HCT116 (cell line): ENCODE data around the gene TXNDC12. TPM values are rescaled to one million over a fixed set of nuclear protein-coding genes. Genes with fewer than 3 reads are reported as not detected.

Experiments used
- ATAC-seq: fragments of 200-7000 bp; cut with Tn5 transposase; 2 replicates; pipeline ENCODE4 v1.9.1; 2020; ENCODE audit warnings: mild to moderate bottlenecking, moderate library complexity
- BruUV-seq: library from RNA; stranded (reverse); fragments of 400-500 nt; replicated peaks from 2 replicates; lab custom pipeline; 2021; lab: Mats Ljungman, UMichigan
- CTCF ChIA-PET: fragments of 300-600 bp; sonication (Branson Sonifier 250); formaldehyde crosslinking; loops from one replicate; lab custom pipeline; 2021; ENCODE audit warnings: antibody characterized with exemption; lab: Charles Lee
- POLR2A ChIA-PET: fragments of 300-600, 350-600 bp; sonication (Branson Sonifier 250); formaldehyde crosslinking; loops from one replicate; lab custom pipeline; 2021; ENCODE audit warnings: antibody characterized with exemption; lab: Charles Lee
- RAD21 ChIA-PET, 2 experiments: fragments of 300-600 bp; sonication (Branson Sonifier 250); formaldehyde crosslinking; loops; one replicate each; lab custom pipeline; 2023; ENCODE audit warnings: low total read pairs in 2 of 2; ENCODE audit not compliant: uncharacterized antibody in 2 of 2, unreplicated experiment in 2 of 2, low non-redundant PET in 1 of 2; lab: Charles Lee
- DNase-seq: peaks from one replicate; pipeline ENCODE4 v3.0.0-alpha.2; 2010; ENCODE audit warnings: low read depth, low spot score
- H2AFZ ChIP-seq: fragments of 200-600 bp; shearing (Covaris generic), sonication (generic); 2 replicates; pipeline ENCODE4 v1.6.1; 2017; ENCODE audit warnings: low read depth, mixed run types, mixed read lengths, antibody characterized with exemption, low read length; ENCODE audit not compliant: poor library complexity, severe bottlenecking
- H3K27ac ChIP-seq: 2 replicates; pipeline ENCODE4 v1.5.1; 2012; ENCODE audit warnings: low read depth, low read length
- H3K27me3 ChIP-seq: fragments of 200-600 bp; sonication (generic); 2 replicates; pipeline ENCODE4 v1.6.1; 2016; ENCODE audit warnings: mixed run types, low read length, mixed read lengths; ENCODE audit not compliant: insufficient read depth
- H3K36me3 ChIP-seq, 2 experiments: fragments of 200-500 bp in 1 of 2; fragments of 200-600 bp in 1 of 2; sonication (Bioruptor generic) in 1 of 2; sonication (generic) in 1 of 2; 2 replicates each; pipeline versions ENCODE4 v1.5.1 to v1.6.1; 2014 to 2016; ENCODE audit warnings: low read length in 2 of 2, inconsistent platforms in 1 of 2, mixed read lengths in 1 of 2, mixed run types in 1 of 2; ENCODE audit not compliant: insufficient read depth in 2 of 2, control insufficient read depth in 1 of 2
- H3K4me1 ChIP-seq, 2 experiments: fragments of 200-600 bp in 1 of 2; sonication (generic) in 1 of 2; 2 replicates each; pipeline versions ENCODE4 v1.5.1 to v1.6.1; 2012 to 2017; ENCODE audit warnings: low read length in 2 of 2, inconsistent platforms in 1 of 2, mild to moderate bottlenecking in 1 of 2, mixed read lengths in 1 of 2, mixed run types in 1 of 2, moderate library complexity in 1 of 2; ENCODE audit not compliant: insufficient read depth in 2 of 2, control insufficient read depth in 1 of 2
- H3K4me2 ChIP-seq: fragments of 200-600 bp; sonication (generic); 2 replicates; pipeline ENCODE4 v1.6.1; 2017; ENCODE audit warnings: mixed run types, low read length, mixed read lengths
- H3K4me3 ChIP-seq, 2 experiments: fragments of 200-600 bp in 1 of 2; sonication (generic) in 1 of 2; replicated peaks in 1 of 2; 2 replicates each; pipeline ENCODE4 v1.5.1; 2011 to 2016; ENCODE audit warnings: low read length in 2 of 2, control low read depth in 1 of 2, low read depth in 1 of 2, mild to moderate bottlenecking in 1 of 2, mixed read lengths in 1 of 2, mixed run types in 1 of 2
- H3K79me2 ChIP-seq: fragments of 200-600 bp; sonication (generic); 2 replicates; pipeline ENCODE4 v1.6.1; 2017; ENCODE audit warnings: mild to moderate bottlenecking, mixed run types, low read length, moderate library complexity, mixed read lengths; ENCODE audit not compliant: insufficient read depth
- H3K9ac ChIP-seq: fragments of 200-600 bp; sonication (generic); 2 replicates; pipeline ENCODE4 v1.6.1; 2016; ENCODE audit warnings: low read length, mixed read lengths
- H3K9me2 ChIP-seq: fragments of 200-600 bp; sonication (generic), shearing (Covaris generic); 2 replicates; pipeline ENCODE4 v1.6.1; 2017; ENCODE audit warnings: mixed run types, mild to moderate bottlenecking, moderate library complexity; ENCODE audit not compliant: insufficient read depth
- H3K9me3 ChIP-seq, 2 experiments: fragments of 200-500 bp in 1 of 2; fragments of 200-600 bp in 1 of 2; sonication (Bioruptor generic) in 1 of 2; sonication (generic) in 1 of 2; 2 replicates each; pipeline ENCODE4 v1.6.1; 2014 to 2017; ENCODE audit warnings: low read length in 2 of 2, mixed read lengths in 2 of 2, inconsistent platforms in 1 of 2, low read depth in 1 of 2, mild to moderate bottlenecking in 1 of 2, mixed run types in 1 of 2, moderate library complexity in 1 of 2; ENCODE audit not compliant: control insufficient read depth in 1 of 2, insufficient read depth in 1 of 2
- H4K20me1 ChIP-seq: fragments of 200-600 bp; sonication (generic), shearing (Covaris generic); 2 replicates; pipeline ENCODE4 v1.6.1; 2017; ENCODE audit warnings: mixed run types, mild to moderate bottlenecking, moderate library complexity; ENCODE audit not compliant: insufficient read depth
- CBX3 ChIP-seq: IDR thresholded peaks from 2 replicates; pipeline ENCODE4 v1.6.1; 2012; ENCODE audit warnings: low read depth
- CEBPB ChIP-seq: IDR thresholded peaks from 2 replicates; pipeline ENCODE4 v1.6.1; 2012; ENCODE audit warnings: low read depth
- EGR1 ChIP-seq: IDR thresholded peaks from 2 replicates; pipeline ENCODE4 v1.6.1; 2012; ENCODE audit warnings: low read depth
- ELF1 ChIP-seq: IDR thresholded peaks from 2 replicates; pipeline ENCODE4 v1.6.1; 2012; ENCODE audit warnings: low read depth, borderline replicate concordance
- EZH2phosphoT487 ChIP-seq: fragments of 200-600 bp; IDR thresholded peaks from 2 replicates; pipeline ENCODE4 v1.6.1; 2018; ENCODE audit warnings: antibody characterized with exemption, borderline replicate concordance
- FOSL1 ChIP-seq: IDR thresholded peaks from 2 replicates; pipeline ENCODE4 v1.6.1; 2012; ENCODE audit warnings: low read depth
- JUND ChIP-seq: IDR thresholded peaks from 2 replicates; pipeline ENCODE4 v1.6.1; 2012
- POLR2A ChIP-seq: IDR thresholded peaks from 2 replicates; pipeline ENCODE4 v1.7.0; 2011; ENCODE audit warnings: borderline replicate concordance; ENCODE audit not compliant: insufficient read depth, insufficient read length; ENCODE audit errors: extremely low read depth
- POLR2AphosphoS5 ChIP-seq: IDR thresholded peaks from 2 replicates; pipeline ENCODE4 v1.6.1; 2011; ENCODE audit warnings: mild to moderate bottlenecking, low read depth, low read length, moderate library complexity
- TCF7L2 ChIP-seq: IDR thresholded peaks from 2 replicates; pipeline ENCODE4 v1.7.0; 2011; ENCODE audit warnings: borderline replicate concordance, inconsistent platforms; ENCODE audit not compliant: insufficient read depth, insufficient read length; ENCODE audit errors: extremely low read depth
- ZNF274 ChIP-seq: fragments of 200-500 bp; sonication (Bioruptor generic); IDR thresholded peaks from 2 replicates; pipeline ENCODE4 v1.6.1; 2014; ENCODE audit warnings: mild to moderate bottlenecking, low read depth, low read length, inconsistent platforms
- intact Hi-C: fragments of 100-400 bp; cut with micrococcal nuclease; formaldehyde crosslinking; loops from 2 replicates; pipeline ENCODE4 v1.10.0; 2022
- total RNA-seq: library from RNA; stranded (reverse); gene quantifications from one replicate; pipeline ENCODE4 v1.2.1, GENCODE V29; 2021; ENCODE audit not compliant: unreplicated experiment
- TF ChIP-seq, protein P1 (sequence below): IDR thresholded peaks from 2 replicates; pipeline ENCODE4 v1.6.1; 2012
- TF ChIP-seq, protein P2 (sequence below): IDR thresholded peaks from 2 replicates; pipeline ENCODE4 v1.6.1; 2012
- TF ChIP-seq, protein P3 (sequence below): IDR thresholded peaks from 2 replicates; pipeline ENCODE4 v1.6.1; 2012; ENCODE audit warnings: low read depth
- TF ChIP-seq, protein P4 (sequence below): IDR thresholded peaks from 2 replicates; pipeline ENCODE4 v1.6.1; 2011; ENCODE audit warnings: mild to moderate bottlenecking, low read length, moderate library complexity; ENCODE audit not compliant: insufficient replicate concordance; ENCODE audit errors: extremely low read depth
- TF ChIP-seq, protein P5 (sequence below), 3 experiments: fragments of 200-600 bp in 1 of 3; sonication (generic) in 1 of 3; IDR thresholded peaks in 2 of 3; conservative IDR thresholded peaks in 1 of 3; 2 replicates each; pipeline ENCODE4 v1.5.1; 2012 to 2017; ENCODE audit warnings: low read depth in 2 of 3, low read length in 2 of 3, antibody characterized with exemption in 1 of 3, borderline replicate concordance in 1 of 3, control low read depth in 1 of 3, mild to moderate bottlenecking in 1 of 3, mixed read lengths in 1 of 3, mixed run types in 1 of 3, moderate library complexity in 1 of 3; ENCODE audit not compliant: insufficient read depth in 1 of 3

TXNDC12 gene
- total RNA-seq, 1 experiment from 2014 or later, result 82.8 TPM

DNA sequence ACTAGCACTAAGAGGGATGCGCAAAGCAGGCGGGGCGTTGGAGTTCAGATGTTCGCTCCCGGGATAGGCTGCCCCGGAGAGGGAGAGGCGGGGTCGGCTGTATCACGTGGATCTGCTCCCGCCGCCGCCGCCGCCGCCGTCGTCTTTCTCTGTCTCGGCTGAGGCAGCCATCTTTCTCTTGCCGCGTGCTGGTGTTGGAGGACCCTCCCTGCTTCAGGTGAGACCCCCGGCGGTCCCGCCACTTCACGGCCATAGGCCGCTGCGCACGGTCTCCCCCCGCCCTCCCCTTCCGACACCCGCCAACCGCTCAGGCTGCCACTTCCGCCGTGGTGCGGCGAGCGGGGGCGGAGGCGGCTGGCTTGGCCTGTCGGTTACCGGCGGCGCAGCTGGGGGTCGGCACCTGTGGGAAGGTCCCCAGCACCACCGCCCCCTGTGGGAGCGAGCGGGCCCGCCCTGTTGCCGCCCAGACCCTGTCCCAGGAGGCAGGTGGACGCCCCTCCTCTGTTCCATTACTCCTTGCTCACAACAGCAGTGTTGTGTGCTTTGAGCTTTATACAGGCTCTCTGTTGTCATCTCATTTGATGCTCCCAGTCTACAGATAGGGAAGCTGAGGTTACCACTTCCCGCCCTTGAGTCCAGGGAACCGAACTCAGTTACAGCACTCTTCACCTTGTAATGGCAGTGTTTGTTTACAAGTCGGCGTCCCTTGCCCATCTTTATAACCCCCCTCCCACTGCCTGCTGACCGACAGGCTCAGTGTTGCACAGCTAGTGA lies 1.4 kb upstream of the TXNDC12 start, which contains the start of gene BTF3L4 (continued):
- TF ChIP-seq EGR1, result peak; percentile 99
- 0 out of 2 replicates have a peak, but pooled peaks have one; percentile 39 for TF ChIP-seq CBX3
- TF ChIP-seq CEBPB, result no peak
- no peak for TF ChIP-seq JUND
- no peak for TF ChIP-seq ELF1

DNA sequence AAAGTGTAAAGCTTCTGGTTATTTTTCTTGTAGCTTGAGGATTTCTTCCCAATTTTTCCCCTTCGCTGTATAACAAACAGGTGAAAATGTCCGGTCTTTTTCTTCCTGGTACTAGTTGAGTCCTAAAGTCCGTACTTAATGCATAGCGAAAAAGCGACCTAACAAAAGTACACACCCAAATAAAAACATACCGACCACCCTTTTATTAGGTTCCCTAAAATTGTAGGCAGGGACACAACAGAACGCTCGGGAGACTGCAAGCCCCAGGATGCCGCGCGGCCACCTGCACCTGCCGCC lies 823 bp upstream of the TXNDC12 start:
- no peak for DNase-seq
- H3K4me1 ChIP-seq, result peaks cover 10 to 31% of the 10 kb centered on the region in 2 experiments
- POLR2A ChIA-PET, result interaction anchor here (1.5 kb wide), 1 partner anchor 21 kb away, joined by 9 read pairs; no protein-coding TSS in a partner anchor
- ATAC-seq, result no peak
- H3K4me3 ChIP-seq, result peak overlapping the region; percentile 69 to 96
- no peaks in the 10 kb centered on the region for H3K9me2 ChIP-seq
- peak overlapping the region; percentile 55 for H2AFZ ChIP-seq
- no peaks in the 10 kb centered on the region for H4K20me1 ChIP-seq
- no TSS peak for BruUV-seq
- H3K36me3 ChIP-seq, result peaks cover 13 to 21% of the 10 kb centered on the region in 2 experiments; a peak in 3 of 4 replicates
- CTCF ChIA-PET, result interaction anchor here (1.1 kb wide), 1 partner anchor 159 kb away, joined by 3 read pairs; no protein-coding TSS in a partner anchor
- TF ChIP-seq, protein P1, sequence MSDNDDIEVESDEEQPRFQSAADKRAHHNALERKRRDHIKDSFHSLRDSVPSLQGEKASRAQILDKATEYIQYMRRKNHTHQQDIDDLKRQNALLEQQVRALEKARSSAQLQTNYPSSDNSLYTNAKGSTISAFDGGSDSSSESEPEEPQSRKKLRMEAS, result no peak
- no peak for TF ChIP-seq POLR2AphosphoS5
- TF ChIP-seq EZH2phosphoT487, result no peak
- TF ChIP-seq, protein P2, sequence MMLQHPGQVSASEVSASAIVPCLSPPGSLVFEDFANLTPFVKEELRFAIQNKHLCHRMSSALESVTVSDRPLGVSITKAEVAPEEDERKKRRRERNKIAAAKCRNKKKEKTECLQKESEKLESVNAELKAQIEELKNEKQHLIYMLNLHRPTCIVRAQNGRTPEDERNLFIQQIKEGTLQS, result no peak
- TF ChIP-seq FOSL1, result no peak
- no peak for TF ChIP-seq ZNF274
- TF ChIP-seq, protein P3, sequence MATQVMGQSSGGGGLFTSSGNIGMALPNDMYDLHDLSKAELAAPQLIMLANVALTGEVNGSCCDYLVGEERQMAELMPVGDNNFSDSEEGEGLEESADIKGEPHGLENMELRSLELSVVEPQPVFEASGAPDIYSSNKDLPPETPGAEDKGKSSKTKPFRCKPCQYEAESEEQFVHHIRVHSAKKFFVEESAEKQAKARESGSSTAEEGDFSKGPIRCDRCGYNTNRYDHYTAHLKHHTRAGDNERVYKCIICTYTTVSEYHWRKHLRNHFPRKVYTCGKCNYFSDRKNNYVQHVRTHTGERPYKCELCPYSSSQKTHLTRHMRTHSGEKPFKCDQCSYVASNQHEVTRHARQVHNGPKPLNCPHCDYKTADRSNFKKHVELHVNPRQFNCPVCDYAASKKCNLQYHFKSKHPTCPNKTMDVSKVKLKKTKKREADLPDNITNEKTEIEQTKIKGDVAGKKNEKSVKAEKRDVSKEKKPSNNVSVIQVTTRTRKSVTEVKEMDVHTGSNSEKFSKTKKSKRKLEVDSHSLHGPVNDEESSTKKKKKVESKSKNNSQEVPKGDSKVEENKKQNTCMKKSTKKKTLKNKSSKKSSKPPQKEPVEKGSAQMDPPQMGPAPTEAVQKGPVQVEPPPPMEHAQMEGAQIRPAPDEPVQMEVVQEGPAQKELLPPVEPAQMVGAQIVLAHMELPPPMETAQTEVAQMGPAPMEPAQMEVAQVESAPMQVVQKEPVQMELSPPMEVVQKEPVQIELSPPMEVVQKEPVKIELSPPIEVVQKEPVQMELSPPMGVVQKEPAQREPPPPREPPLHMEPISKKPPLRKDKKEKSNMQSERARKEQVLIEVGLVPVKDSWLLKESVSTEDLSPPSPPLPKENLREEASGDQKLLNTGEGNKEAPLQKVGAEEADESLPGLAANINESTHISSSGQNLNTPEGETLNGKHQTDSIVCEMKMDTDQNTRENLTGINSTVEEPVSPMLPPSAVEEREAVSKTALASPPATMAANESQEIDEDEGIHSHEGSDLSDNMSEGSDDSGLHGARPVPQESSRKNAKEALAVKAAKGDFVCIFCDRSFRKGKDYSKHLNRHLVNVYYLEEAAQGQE, result no peak
- TF ChIP-seq, protein P4, sequence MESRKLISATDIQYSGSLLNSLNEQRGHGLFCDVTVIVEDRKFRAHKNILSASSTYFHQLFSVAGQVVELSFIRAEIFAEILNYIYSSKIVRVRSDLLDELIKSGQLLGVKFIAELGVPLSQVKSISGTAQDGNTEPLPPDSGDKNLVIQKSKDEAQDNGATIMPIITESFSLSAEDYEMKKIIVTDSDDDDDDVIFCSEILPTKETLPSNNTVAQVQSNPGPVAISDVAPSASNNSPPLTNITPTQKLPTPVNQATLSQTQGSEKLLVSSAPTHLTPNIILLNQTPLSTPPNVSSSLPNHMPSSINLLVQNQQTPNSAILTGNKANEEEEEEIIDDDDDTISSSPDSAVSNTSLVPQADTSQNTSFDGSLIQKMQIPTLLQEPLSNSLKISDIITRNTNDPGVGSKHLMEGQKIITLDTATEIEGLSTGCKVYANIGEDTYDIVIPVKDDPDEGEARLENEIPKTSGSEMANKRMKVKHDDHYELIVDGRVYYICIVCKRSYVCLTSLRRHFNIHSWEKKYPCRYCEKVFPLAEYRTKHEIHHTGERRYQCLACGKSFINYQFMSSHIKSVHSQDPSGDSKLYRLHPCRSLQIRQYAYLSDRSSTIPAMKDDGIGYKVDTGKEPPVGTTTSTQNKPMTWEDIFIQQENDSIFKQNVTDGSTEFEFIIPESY, result no peak
- TF ChIP-seq CBX3, result no peak
- no peak for TF ChIP-seq TCF7L2
- no peak for TF ChIP-seq POLR2A
- TF ChIP-seq JUND, result no peak
- TF ChIP-seq, protein P5, sequence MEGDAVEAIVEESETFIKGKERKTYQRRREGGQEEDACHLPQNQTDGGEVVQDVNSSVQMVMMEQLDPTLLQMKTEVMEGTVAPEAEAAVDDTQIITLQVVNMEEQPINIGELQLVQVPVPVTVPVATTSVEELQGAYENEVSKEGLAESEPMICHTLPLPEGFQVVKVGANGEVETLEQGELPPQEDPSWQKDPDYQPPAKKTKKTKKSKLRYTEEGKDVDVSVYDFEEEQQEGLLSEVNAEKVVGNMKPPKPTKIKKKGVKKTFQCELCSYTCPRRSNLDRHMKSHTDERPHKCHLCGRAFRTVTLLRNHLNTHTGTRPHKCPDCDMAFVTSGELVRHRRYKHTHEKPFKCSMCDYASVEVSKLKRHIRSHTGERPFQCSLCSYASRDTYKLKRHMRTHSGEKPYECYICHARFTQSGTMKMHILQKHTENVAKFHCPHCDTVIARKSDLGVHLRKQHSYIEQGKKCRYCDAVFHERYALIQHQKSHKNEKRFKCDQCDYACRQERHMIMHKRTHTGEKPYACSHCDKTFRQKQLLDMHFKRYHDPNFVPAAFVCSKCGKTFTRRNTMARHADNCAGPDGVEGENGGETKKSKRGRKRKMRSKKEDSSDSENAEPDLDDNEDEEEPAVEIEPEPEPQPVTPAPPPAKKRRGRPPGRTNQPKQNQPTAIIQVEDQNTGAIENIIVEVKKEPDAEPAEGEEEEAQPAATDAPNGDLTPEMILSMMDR (IDR thresholded peaks at IDR 0.05 in 2 of 3, conservative IDR thresholded peaks at IDR 0.05 in 1 of 3; ENCODE audit: borderline replicate concordance in 1 of 3, insufficient read depth in 1 of 3, low read depth in 2 of 3, low read length in 2 of 3), result no peak
- H3K27me3 ChIP-seq, result no peaks in the 10 kb centered on the region
- H3K79me2 ChIP-seq, result peaks cover 84% of the 10 kb centered on the region
- RAD21 ChIA-PET, result interaction anchor here in 1 of 2 experiments (0.7 kb wide), 1 partner anchor 293 kb away, joined by 3 read pairs; no protein-coding TSS in a partner anchor
- peak overlapping the region; percentile 80 for H3K27ac ChIP-seq
- intact Hi-C loops, result no loop called here
- H3K9ac ChIP-seq, result peak overlapping the region; percentile 92
- H3K9me3 ChIP-seq, result no peaks in the 10 kb centered on the region
- peak overlapping the region; percentile 87 for H3K4me2 ChIP-seq
